Suprapubic skin (tissue), 4 donors: ENCODE data around the gene ITK. TPM values are rescaled to one million over a fixed set of nuclear protein-coding genes. Genes with fewer than 3 reads are reported as not detected.

ENCODE experiments used
- DNase-seq, 2 donors: peaks; one replicate each; pipeline ENCODE4 v3.0.0-alpha.2; 2019; ENCODE audit warnings: low spot score in 2 of 2
- H3K27ac ChIP-seq: fragments of 200-600 bp; sonication (generic); one replicate; pipeline ENCODE4 v1.5.1; 2019
- H3K27me3 ChIP-seq: fragments of 200-600 bp; sonication (generic); one replicate; pipeline ENCODE4 v1.5.1; 2019
- H3K36me3 ChIP-seq: fragments of 200-600 bp; sonication (generic); one replicate; pipeline ENCODE4 v1.5.1; 2019
- H3K4me1 ChIP-seq: fragments of 200-600 bp; sonication (generic); one replicate; pipeline ENCODE4 v1.5.1; 2019
- H3K4me3 ChIP-seq: fragments of 200-600 bp; sonication (generic); one replicate; pipeline ENCODE4 v1.5.1; 2019; ENCODE audit warnings: mild to moderate bottlenecking
- H3K9me3 ChIP-seq: fragments of 200-600 bp; sonication (generic); one replicate; pipeline ENCODE4 v1.5.1; 2019
- EP300 ChIP-seq: sonication (generic); formaldehyde crosslinking; IDR thresholded peaks from one replicate; pipeline ENCODE4 v1.6.1; 2017; ENCODE audit warnings: antibody characterized with exemption
- POLR2A ChIP-seq, 2 donors: fragments of 450-650 bp; IDR thresholded peaks; one replicate each; pipeline ENCODE4 v1.6.1; 2017; ENCODE audit warnings: antibody characterized with exemption in 2 of 2, mild to moderate bottlenecking in 2 of 2, moderate library complexity in 2 of 2
- POLR2AphosphoS5 ChIP-seq, 3 donors: sonication (generic); formaldehyde crosslinking; IDR thresholded peaks; one replicate each; pipeline ENCODE4 v1.6.1; 2017; ENCODE audit warnings: antibody characterized with exemption in 3 of 3
- WGBS: methylation state at CpG from one replicate; pipeline ENCODE4 v1.1.5; 2018; 5-methylcytosine and 5-hydroxymethylcytosine counted together
- total RNA-seq, 4 donors: library from RNA; depleted of rRNA; stranded (reverse); fragments of >200 nt; gene quantifications; one replicate each; pipeline ENCODE4 v1.1.0, GENCODE V29; 2016
- TF ChIP-seq, protein P1 (sequence below), 2 donors: fragments of 200-600 bp in 1 of 2; fragments of 450-650 bp in 1 of 2; sonication (generic) in 1 of 2; IDR thresholded peaks; one replicate each; pipeline ENCODE4 v1.5.1; 2016 to 2019; ENCODE audit warnings: antibody characterized with exemption in 2 of 2, mild to moderate bottlenecking in 1 of 2, moderate library complexity in 1 of 2

Gene ITK
- total RNA-seq, 4 donors from 2014 or later = 1.6 to 3.5 (median 2.7) TPM

DNA sequence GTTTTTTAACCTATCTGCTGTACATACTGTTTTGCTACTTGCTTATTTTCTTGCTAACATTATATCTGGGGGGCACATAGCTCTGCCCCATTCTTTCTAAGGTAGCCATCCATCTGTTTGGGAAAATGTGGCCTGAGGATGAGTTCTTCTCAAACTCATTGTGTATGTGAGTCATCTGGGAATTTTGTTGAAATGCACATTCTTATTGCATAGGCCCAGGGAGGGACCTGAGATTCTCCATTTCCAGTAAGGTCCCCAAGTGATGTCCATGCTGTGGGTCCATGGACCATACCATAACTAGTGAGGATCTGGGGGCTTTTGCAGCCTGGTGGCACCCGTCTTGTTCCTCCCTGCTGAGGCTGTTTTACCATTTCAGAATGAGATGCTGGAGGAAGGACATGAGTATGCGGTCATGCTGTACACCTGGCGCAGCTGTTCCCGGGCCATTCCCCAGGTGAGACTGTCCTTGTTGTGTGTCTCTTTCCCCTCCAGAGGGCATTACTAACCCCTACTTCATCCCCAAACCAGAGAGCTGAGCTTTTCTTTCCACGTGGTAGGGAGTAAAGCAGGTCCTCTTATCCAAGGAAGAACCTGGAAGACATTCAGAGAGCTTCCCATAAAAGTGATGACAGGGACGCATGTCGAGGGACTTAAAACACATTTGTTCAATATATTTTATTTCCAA is 113.9 kb downstream of the ITK start:
- DNase-seq = no peak
- Histone ChIP-seq H3K36me3 (no peaks in the 10 kb centered on the region), H3K27ac (no peak overlapping the region), H3K27me3 (no peaks in the 10 kb centered on the region), H3K4me1 (no peaks in the 10 kb centered on the region), H3K9me3 (no peaks in the 10 kb centered on the region), H3K4me3 (no peak overlapping the region)
- TF ChIP-seq POLR2AphosphoS5 (IDR thresholded peaks at IDR 0.05) = no peak
- TF ChIP-seq, protein P1, sequence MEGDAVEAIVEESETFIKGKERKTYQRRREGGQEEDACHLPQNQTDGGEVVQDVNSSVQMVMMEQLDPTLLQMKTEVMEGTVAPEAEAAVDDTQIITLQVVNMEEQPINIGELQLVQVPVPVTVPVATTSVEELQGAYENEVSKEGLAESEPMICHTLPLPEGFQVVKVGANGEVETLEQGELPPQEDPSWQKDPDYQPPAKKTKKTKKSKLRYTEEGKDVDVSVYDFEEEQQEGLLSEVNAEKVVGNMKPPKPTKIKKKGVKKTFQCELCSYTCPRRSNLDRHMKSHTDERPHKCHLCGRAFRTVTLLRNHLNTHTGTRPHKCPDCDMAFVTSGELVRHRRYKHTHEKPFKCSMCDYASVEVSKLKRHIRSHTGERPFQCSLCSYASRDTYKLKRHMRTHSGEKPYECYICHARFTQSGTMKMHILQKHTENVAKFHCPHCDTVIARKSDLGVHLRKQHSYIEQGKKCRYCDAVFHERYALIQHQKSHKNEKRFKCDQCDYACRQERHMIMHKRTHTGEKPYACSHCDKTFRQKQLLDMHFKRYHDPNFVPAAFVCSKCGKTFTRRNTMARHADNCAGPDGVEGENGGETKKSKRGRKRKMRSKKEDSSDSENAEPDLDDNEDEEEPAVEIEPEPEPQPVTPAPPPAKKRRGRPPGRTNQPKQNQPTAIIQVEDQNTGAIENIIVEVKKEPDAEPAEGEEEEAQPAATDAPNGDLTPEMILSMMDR (IDR thresholded peaks at IDR 0.05) = no peak
- TF ChIP-seq POLR2A (IDR thresholded peaks at IDR 0.05) = no peak
- no peak for TF ChIP-seq EP300
- 84% methylated on average over 6 of the region's 7 CpGs for WGBS

DNA sequence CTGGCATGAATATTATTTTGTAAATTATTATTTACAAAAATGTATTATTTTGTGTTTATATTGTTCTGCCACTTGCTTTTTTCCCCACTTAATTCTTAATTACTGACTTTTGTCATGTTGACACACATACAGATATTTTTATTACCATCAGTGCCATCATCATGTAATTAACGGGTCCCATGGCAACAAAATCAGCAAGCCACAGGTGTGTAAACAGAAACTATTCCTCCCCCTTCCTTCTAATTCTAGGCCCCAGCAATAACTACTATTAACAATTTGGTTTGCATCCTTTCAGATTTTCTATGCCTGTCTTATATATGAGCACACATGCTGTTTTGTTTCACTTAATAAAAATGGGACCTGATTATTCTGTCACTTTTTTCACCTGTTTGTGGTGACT is 114.6 kb downstream of the ITK start:
- DNase-seq = no peak
- H3K27me3 ChIP-seq = no peaks in the 10 kb centered on the region
- no peak overlapping the region for H3K4me3 ChIP-seq
- WGBS = 27% methylated on average over 1 of the region's 1 CpG
- H3K27ac ChIP-seq = no peak overlapping the region
- TF ChIP-seq, protein P1 (IDR thresholded peaks at IDR 0.05) = no peak
- TF ChIP-seq POLR2A (IDR thresholded peaks at IDR 0.05) (no peak), POLR2AphosphoS5 (IDR thresholded peaks at IDR 0.05) (no peak), EP300 (no peak)
- no peaks in the 10 kb centered on the region for H3K9me3 ChIP-seq
- no peaks in the 10 kb centered on the region for H3K4me1 ChIP-seq
- no peaks in the 10 kb centered on the region for H3K36me3 ChIP-seq

DNA sequence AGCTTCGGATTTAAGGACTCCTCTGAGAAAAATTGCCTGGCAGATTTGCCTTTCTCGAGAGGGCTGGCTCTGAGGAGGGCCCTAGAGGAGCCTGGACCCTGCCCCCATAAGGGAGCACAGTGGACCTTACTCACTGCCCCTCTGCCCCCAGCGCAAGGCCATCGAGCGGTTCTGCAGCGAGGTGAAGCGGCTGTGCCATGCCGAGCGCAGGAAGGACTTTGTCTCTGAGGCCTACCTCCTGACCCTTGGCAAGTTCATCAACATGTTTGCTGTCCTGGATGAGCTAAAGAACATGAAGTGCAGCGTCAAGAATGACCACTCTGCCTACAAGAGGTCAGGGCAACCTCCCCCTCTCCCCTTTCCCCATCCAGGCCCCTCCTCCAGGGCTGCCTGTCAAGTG is 119.9 kb downstream of the ITK start:
- Histone ChIP-seq H3K9me3 (no peaks in the 10 kb centered on the region), H3K27me3 (no peaks in the 10 kb centered on the region), H3K27ac (no peak overlapping the region), H3K4me3 (no peak overlapping the region), H3K4me1 (no peaks in the 10 kb centered on the region), H3K36me3 (no peaks in the 10 kb centered on the region)
- DNase-seq = no peak
- no peak for TF ChIP-seq POLR2A (IDR thresholded peaks at IDR 0.05)
- TF ChIP-seq, protein P1 (IDR thresholded peaks at IDR 0.05) = no peak
- no peak for TF ChIP-seq POLR2AphosphoS5 (IDR thresholded peaks at IDR 0.05)
- TF ChIP-seq EP300 = no peak
- WGBS = 88% methylated on average over 10 of the region's 10 CpGs

DNA sequence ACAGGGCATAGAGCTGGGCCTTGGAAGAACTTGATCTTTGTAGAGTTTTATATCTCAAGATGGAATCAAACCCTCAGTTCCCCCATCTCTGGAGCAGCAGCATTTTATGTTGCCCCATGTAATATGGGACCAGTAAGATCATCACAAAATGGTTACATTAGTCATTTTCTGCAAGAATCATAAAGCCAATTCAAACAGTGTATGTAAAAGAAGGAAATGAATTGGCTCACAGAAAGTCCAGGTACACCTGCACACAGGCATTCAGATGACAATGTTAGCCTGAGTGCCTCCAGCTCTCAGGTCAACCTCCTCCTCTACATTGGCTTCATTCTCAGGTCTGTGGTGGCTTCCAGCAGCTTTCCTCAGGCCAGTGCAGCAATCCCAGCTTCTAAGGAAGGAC is 120.4 kb downstream of the ITK start:
- no peaks in the 10 kb centered on the region for H3K27me3 ChIP-seq
- no peaks in the 10 kb centered on the region for H3K36me3 ChIP-seq
- TF ChIP-seq EP300 (no peak), POLR2AphosphoS5 (IDR thresholded peaks at IDR 0.05) (no peak), POLR2A (IDR thresholded peaks at IDR 0.05) (no peak)
- TF ChIP-seq, protein P1 (IDR thresholded peaks at IDR 0.05) = no peak
- DNase-seq = no peak
- no peak overlapping the region for H3K4me3 ChIP-seq
- H3K9me3 ChIP-seq = no peaks in the 10 kb centered on the region
- no peaks in the 10 kb centered on the region for H3K4me1 ChIP-seq
- H3K27ac ChIP-seq = no peak overlapping the region

DNA sequence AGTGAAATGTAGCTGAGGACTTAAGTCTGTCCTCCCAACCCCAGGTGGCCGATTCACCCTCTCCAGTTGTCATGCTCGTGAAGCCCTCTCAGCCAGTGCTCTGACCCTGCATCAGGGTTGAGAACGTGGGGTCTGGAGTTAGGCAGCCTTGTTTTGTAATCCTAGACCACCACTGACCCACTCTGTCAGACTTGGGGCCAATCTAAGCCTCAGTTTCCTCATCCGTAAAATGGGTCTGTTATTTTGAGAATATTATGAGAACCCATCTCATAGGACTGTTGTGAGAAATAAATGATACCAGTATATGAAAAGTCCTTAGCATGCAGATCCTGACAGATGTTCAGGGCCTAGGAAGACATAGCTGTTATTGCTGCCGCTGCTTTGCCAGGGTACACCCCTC is 122.4 kb downstream of the ITK start:
- Histone ChIP-seq H3K4me1 (no peaks in the 10 kb centered on the region), H3K9me3 (no peaks in the 10 kb centered on the region), H3K27me3 (no peaks in the 10 kb centered on the region), H3K36me3 (no peaks in the 10 kb centered on the region), H3K4me3 (no peak overlapping the region), H3K27ac (no peak overlapping the region)
- TF ChIP-seq EP300 (no peak), POLR2A (IDR thresholded peaks at IDR 0.05) (no peak), POLR2AphosphoS5 (IDR thresholded peaks at IDR 0.05) (no peak)
- TF ChIP-seq, protein P1 (IDR thresholded peaks at IDR 0.05) = no peak
- WGBS = 95% methylated on average over 5 of the region's 5 CpGs
- DNase-seq = no peak
